Measurements from ENCODE around the gene GPR32. TPM values are rescaled to one million over a fixed set of nuclear protein-coding genes. Genes with fewer than 3 reads are reported as not detected.
A peak's percentile ranks its signal among the peaks of the same experiment; 100 is the strongest.

Gene GPR32
- total RNA-seq = not detected in 2 replicates

GRCh38 chr19:50770164-50770563, at the start of gene GPR32:
TSS of gene GPR32 (plus strand) at chr19:50770464. CDS start at chr19:50770601, 137 bp downstream.

GRCh38 chr19:50723069-50723468, 47.2 kb upstream of the GPR32 start, which contains the start of gene CLEC11A:
TSS of gene CLEC11A (plus strand) at chr19:50723364. CDS start at chr19:50723526, 162 bp downstream.

GRCh38 chr19:50790396-50790795, 20.1 kb downstream of the GPR32 start, which contains the start of gene ACP4:
TSS of gene ACP4 (plus strand) at chr19:50790415. CDS start at chr19:50790415, 0 bp downstream.

Small RNA genes within 50 kb of the gene (small RNA-seq; reads per million reads assigned to genes)
- 101 reads per million, percentile 98 among the genes with 10 or more reads in this experiment for gene SNORD88A
- not detected for gene SNORD88B
- gene SNORD88C = not detected

Other genes starting within 250 kb of the GPR32 start
- gene LRRC4B, start 202.0 kb upstream of the GPR32 start, total RNA-seq = not detected in 2 replicates
- not detected in 2 replicates for gene SYT3, start 130.6 kb upstream of the GPR32 start, total RNA-seq
- gene C19orf81, start 121.0 kb upstream of the GPR32 start, total RNA-seq = not detected in 2 replicates
- gene SHANK1, start 50.7 kb upstream of the GPR32 start, total RNA-seq = not detected in 2 replicates
- gene CLEC11A, start 47.1 kb upstream of the GPR32 start, total RNA-seq = 0.43 and 0.79 TPM in 2 replicates
- gene ACP4, start 20.0 kb downstream of the GPR32 start, total RNA-seq = not detected in 2 replicates
- not detected in 2 replicates for gene KLK1, start 53.3 kb downstream of the GPR32 start, total RNA-seq
- gene KLK15, start 63.1 kb downstream of the GPR32 start, total RNA-seq = not detected in 2 replicates
- not detected in 2 replicates for gene KLK3, start 84.5 kb downstream of the GPR32 start, total RNA-seq
- gene KLK2, start 103.0 kb downstream of the GPR32 start, total RNA-seq = not detected in 2 replicates
- gene KLK4, start 140.9 kb downstream of the GPR32 start, total RNA-seq = not detected in 2 replicates
- not detected in 2 replicates for gene KLK5, start 182.6 kb downstream of the GPR32 start, total RNA-seq
- gene KLK6, start 199.1 kb downstream of the GPR32 start, total RNA-seq = 0.39 and 1.6 TPM in 2 replicates
- gene KLK7, start 213.5 kb downstream of the GPR32 start, total RNA-seq = not detected in 2 replicates
- gene KLK8, start 231.1 kb downstream of the GPR32 start, total RNA-seq = 0.39 TPM in 1 of 2 replicates, not detected in the other
- gene KLK10, start 249.2 kb downstream of the GPR32 start, total RNA-seq = not detected in 2 replicates